Left lung (tissue), 10 donors: ENCODE measurements around the gene AMOTL1. TPM values are rescaled to one million over a fixed set of nuclear protein-coding genes. Genes with fewer than 3 reads are reported as not detected.

Experiments
- ATAC-seq: fragments of 200-7000 bp; cut with Tn5 transposase; one replicate; pipeline ENCODE4 v1.9.1; 2020; ENCODE audit warnings: moderate library complexity
- DNase-seq, 4 donors: peaks; one replicate each; pipeline ENCODE4 v3.0.0-alpha.2; 2013 to 2020
- H3K27ac ChIP-seq, 2 donors: fragments of 200-600 bp; sonication (generic) in 1 of 2; one replicate each; pipeline versions ENCODE4 v1.5.0 to v1.8.0; 2020 to 2021
- H3K27me3 ChIP-seq, 2 donors: fragments of 200-600 bp; sonication (generic) in 1 of 2; one replicate each; pipeline versions ENCODE4 v1.5.0 to v1.8.0; 2020 to 2021
- H3K36me3 ChIP-seq, 2 donors: fragments of 200-600 bp; sonication (generic) in 1 of 2; one replicate each; pipeline versions ENCODE4 v1.5.0 to v1.8.0; 2020 to 2021
- H3K4me1 ChIP-seq, 2 donors: fragments of 200-600 bp; one replicate each; pipeline ENCODE4 v1.8.0; 2021
- H3K4me3 ChIP-seq, 2 donors: fragments of 200-600 bp; sonication (generic) in 1 of 2; one replicate each; pipeline versions ENCODE4 v1.5.0 to v1.8.0; 2020 to 2021; ENCODE audit warnings: mild to moderate bottlenecking in 1 of 2
- H3K9me3 ChIP-seq, 2 donors: fragments of 200-600 bp; sonication (generic) in 1 of 2; one replicate each; pipeline versions ENCODE4 v1.5.0 to v1.8.0; 2020 to 2021
- CTCF ChIP-seq, 2 donors: fragments of 200-600 bp; sonication (generic) in 1 of 2; IDR thresholded peaks; one replicate each; pipeline versions ENCODE4 v1.5.0 to v1.8.0; 2021; ENCODE audit warnings: antibody characterized with exemption in 2 of 2
- intact Hi-C, 2 donors: fragments of 100-400 bp; cut with DNase I; formaldehyde crosslinking; loops; one replicate each; pipeline versions ENCODE4 v1.11.2 to v1.14.2; 2022
- polyA plus RNA-seq, 6 donors: library from polyadenylated mRNA; unstranded; fragments of 120-200 nt; gene quantifications; one replicate each; pipeline ENCODE4 v1.2.1, GENCODE V29; 2013; ENCODE audit not compliant: insufficient read length in 6 of 6
- total RNA-seq, 2 donors: library from RNA; stranded (reverse); fragmentation: NEBNext Ultra II Directional; extraction: Animal tissue kit (Norgen Biotek cat#: 25700); gene quantifications; one replicate each; pipeline ENCODE4 v1.2.1, GENCODE V29; 2021
- donor health status: DM: no; HTN: yes; CAD: no.
- donor health status: DM: no; HTN: no; CAD: no.

The AMOTL1 gene
- total and polyA plus RNA-seq, 8 donors, result 42.7 to 67.9 (median 55.5) TPM

DNA sequence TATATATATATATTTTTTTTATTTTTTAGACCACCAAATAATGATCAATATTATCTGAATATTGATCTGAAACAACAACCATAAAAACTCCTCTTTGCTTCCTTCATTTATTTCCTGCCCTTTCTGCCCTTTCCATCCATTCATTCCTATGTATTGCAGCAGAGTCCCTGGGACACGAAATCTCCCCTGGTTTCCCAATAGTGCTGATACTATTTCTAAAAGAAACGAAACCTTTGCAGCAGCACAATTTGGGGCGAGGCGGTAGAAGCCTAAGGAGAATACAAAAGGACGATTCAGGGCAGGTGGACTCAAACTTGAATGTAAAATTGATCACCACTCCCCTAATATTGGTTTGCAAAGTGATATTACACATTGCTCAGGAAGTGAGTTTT lies 16.9 kb upstream of the AMOTL1 start:
- Histone ChIP-seq H3K27me3 (no peaks in the 10 kb centered on the region), H3K4me1 (no peaks in the 10 kb centered on the region), H3K27ac (peak overlapping the region in 1 of 2 donors; percentile 39), H3K4me3 (no peak overlapping the region), H3K36me3 (no peaks in the 10 kb centered on the region), H3K9me3 (no peaks in the 10 kb centered on the region)
- intact Hi-C loops, result no loop called here
- DNase-seq (no peak), ATAC-seq (no peak)
- TF ChIP-seq CTCF (IDR thresholded peaks at IDR 0.05), result no peak

GRCh38 chr11:94751786-94752185 lies 16.4 kb upstream of the AMOTL1 start:
- ATAC-seq (no peak), DNase-seq (no peak)
- Histone ChIP-seq H3K27ac (peak overlapping the region in 1 of 2 donors; percentile 14), H3K27me3 (no peaks in the 10 kb centered on the region), H3K36me3 (no peaks in the 10 kb centered on the region), H3K9me3 (no peaks in the 10 kb centered on the region), H3K4me3 (no peak overlapping the region), H3K4me1 (no peaks in the 10 kb centered on the region)
- intact Hi-C loops, result no loop called here
- no peak for TF ChIP-seq CTCF (IDR thresholded peaks at IDR 0.05)

GRCh38 chr11:94753630-94754029 lies 14.5 kb upstream of the AMOTL1 start:
- Histone ChIP-seq H3K4me1 (no peaks in the 10 kb centered on the region), H3K27me3 (no peaks in the 10 kb centered on the region), H3K27ac (no peak overlapping the region), H3K9me3 (no peaks in the 10 kb centered on the region), H3K4me3 (no peak overlapping the region), H3K36me3 (no peaks in the 10 kb centered on the region)
- no peak for DNase-seq
- intact Hi-C loops, result no loop called here
- no peak for TF ChIP-seq CTCF (IDR thresholded peaks at IDR 0.05)
- ATAC-seq, result no peak

DNA sequence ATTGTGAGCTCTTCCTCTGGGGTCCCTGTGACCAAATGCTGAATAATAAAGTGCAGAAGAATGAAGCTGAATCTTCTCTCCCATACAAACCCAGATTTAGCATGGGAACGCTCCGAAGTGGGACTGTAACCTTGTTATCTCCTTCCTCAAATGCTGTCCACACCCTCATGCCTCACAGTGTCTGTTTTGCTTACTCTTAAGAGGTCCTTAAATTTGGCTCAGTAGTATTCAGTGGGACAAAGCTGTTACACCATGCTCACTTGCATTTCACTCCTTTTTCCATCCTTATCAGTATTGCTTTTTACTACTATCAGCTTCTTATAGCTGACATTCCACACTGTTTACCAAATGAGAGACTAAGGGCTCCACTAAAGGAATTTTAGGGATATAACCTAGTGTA lies 13.8 kb upstream of the AMOTL1 start:
- intact Hi-C loops, result no loop called here
- no peak for ATAC-seq
- Histone ChIP-seq H3K9me3 (no peaks in the 10 kb centered on the region), H3K36me3 (no peaks in the 10 kb centered on the region), H3K27ac (no peak overlapping the region), H3K27me3 (no peaks in the 10 kb centered on the region), H3K4me3 (no peak overlapping the region), H3K4me1 (no peaks in the 10 kb centered on the region)
- DNase-seq, result no peak
- no peak for TF ChIP-seq CTCF (IDR thresholded peaks at IDR 0.05)

GRCh38 chr11:94754819-94755218 lies 13.3 kb upstream of the AMOTL1 start:
- ATAC-seq (no peak), DNase-seq (no peak)
- no peaks in the 10 kb centered on the region for H3K4me1 ChIP-seq
- intact Hi-C loops, result no loop called here
- H3K27ac ChIP-seq, result no peak overlapping the region
- no peak overlapping the region for H3K4me3 ChIP-seq
- no peaks in the 10 kb centered on the region for H3K27me3 ChIP-seq
- no peaks in the 10 kb centered on the region for H3K9me3 ChIP-seq
- no peak for TF ChIP-seq CTCF (IDR thresholded peaks at IDR 0.05)
- no peaks in the 10 kb centered on the region for H3K36me3 ChIP-seq
